HG03025 (cell line): Measurements from ENCODE around the gene CCNE1.
"Not testable (repeated sequence)": the region's sequence is repeated elsewhere in the genome, so short reads cannot be mapped to it uniquely, and the experiment has no call there.

ENCODE experiments used
- ATAC-seq: cut with Tn5 transposase; IDR thresholded peaks from one replicate; pipeline ENCODE4 v1.9.1; 2021; ENCODE audit warnings: mild to moderate bottlenecking, moderate library complexity; ENCODE audit not compliant: unreplicated experiment, low FRiP score

Gene CCNE1

DNA sequence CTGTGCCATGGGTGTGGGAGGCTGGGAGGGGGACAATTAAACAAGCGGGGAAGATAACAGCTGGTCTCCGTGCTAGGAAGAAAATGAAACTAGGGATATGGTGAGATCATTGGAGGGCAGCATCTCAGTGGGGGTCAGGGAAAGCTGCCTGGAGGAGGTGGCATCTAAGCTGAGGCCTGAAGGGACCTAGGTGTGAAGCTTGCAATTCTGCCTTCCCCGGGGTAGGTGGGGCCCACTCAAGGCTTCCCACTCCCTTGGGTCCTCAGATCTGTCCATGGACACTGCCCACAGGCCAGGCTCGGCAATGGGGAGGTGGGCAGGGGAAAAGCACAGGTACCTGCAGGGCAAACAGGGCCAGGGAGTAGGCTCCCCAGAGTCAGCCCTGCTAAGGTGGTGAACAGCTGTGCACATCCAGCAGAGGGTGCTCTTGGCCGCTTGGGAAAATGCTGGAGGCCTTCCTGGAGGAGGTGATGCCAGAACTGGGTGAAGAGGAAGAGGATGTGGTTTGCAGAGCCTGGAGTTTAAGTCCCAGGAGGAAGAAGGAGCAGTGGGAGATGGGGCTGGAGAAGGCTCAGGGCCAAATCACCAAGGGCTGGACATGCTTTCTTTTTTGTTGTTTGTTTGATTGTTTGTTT, 25.7 kb upstream of the CCNE1 start:
- no peak for ATAC-seq

DNA sequence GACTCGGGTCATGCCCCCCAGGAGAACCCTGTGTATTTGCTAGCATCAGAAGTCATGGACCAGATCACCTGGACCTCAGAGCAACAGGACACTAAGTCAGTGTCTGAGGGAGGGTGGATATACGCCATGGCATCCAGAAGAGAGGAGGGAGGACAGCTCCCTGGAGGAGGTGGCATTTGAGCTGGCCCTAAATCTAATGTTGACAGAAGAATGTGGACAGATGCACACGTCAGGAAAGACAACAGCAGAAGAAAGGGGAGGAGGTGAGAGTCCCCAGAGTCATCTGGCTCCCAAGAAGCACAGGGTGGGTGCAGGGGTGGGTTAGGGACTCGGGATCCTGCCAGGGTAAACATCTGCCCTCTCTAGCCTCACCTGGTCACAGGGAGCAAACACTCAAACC, 24.5 kb upstream of the CCNE1 start:
- no peak for ATAC-seq

DNA sequence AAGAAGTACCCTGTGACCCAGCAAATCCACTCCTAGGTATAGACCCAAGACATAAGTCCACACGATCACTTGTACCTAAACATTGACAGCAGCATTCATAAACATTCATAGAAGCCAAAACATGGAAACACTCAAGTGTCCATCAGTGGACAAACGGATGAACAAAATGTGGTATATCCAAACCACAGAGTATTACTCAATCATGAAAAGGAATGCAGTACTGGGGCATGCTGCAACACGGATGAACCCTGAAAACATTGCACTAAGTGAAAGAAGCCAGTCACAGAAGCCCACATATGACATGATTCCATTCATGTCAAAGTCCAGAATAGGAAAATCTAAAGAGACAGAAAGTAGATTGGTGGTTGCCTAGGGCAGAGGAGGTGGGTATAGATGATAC, 22.8 kb upstream of the CCNE1 start:
- no peak for ATAC-seq

DNA sequence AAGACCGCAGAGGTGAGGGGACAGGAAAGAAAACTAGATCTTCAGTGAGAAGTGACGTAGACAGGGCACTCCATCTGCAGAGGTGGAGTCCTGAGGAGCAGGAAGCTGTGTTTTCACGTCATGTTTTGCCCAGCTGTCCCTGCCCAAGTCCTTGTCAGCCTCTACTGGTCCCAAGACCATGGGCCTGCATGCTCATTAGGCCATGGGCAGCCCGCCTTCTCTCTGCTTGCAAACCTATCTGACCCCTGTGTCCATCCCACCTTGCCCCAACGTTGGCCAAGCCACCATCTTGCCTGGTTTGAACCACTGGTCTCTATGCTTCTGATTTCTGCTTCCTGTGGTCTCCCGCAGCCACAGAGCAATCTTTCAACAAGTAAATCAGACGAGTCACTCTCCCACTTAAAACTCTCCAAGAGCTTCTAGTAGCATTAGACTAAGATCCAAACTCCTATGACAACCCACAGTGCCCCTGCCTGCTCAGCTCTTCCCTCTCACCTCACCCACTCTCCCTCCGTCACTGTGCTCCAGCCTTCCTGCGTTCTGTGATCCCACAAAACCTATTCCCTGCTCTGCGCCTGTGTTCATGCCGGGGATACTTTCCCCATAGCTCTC, 18.6 kb upstream of the CCNE1 start:
- no peak for ATAC-seq

DNA sequence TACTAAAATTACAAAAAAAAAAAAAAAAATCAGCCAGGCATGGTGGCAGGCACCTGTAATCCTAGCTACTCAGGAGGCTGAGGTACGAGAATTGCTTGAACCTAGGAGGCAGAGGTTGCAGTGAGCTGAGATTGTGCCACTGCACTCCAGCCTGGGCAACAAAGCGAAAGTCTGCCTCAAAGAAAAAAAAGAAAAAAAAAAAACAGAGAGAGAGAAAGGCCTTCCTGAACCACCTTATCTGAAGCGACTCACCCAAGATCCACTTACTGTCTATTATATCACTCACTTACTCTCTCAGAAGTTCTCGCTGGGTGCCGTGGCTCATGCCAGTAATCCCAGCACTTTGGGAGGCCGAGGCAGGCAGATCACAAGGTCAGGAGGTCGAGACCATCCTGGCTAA, 17.3 kb upstream of the CCNE1 start:
- not testable (repeated sequence) for ATAC-seq

DNA sequence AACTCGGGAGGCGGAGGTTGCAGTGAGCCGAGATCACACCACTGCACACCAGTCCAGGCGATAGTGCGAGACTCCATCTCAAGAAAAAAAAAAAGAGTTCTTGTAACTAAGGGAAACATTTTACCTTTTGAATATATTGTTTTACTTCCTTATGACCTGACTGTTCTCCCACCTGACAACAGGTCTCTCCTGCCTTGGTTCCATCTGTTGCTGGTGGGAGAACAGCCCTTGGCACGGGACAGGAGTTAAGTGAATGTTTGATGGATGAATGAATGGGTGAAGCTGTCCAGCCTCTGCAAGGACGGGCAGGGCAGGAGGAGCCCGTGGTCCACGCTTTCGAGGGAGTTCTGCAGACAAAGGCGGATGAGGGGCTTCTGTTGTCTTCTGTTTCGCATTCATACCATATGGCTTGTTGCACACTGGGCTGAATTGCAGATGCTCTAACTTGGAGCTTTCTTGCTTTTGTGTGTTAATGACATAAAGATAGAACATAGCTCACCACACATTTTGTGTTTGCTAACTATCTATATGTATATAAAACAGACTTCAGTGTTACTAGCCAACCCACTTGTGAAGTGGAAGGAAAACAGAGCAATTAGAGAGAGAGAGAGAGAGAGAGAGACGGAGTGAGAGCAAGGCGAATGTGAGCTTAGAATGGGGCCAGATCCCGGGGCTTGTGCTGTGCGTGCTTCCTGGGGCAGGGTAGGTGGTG, 16.2 kb upstream of the CCNE1 start:
- no peak for ATAC-seq

DNA sequence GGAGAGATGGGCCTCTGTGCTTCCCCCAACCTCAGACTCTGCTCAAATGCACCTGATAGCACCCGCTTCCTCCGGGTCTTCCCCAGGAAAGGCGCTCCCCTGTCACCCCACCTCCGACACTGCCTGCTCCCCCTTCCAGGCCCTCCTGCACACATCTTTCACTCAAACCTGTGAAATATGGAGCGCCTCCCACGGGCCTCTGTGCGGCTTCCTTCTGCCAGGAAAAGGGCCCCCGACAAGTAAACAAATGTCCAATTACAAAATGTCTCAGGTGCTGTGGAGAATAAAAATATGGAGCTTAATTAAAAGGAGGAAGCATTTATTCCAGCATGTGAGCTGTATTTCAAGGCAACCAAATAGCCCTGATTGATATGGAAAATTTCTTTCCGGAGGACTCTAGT, 15.6 kb upstream of the CCNE1 start:
- no peak for ATAC-seq

DNA sequence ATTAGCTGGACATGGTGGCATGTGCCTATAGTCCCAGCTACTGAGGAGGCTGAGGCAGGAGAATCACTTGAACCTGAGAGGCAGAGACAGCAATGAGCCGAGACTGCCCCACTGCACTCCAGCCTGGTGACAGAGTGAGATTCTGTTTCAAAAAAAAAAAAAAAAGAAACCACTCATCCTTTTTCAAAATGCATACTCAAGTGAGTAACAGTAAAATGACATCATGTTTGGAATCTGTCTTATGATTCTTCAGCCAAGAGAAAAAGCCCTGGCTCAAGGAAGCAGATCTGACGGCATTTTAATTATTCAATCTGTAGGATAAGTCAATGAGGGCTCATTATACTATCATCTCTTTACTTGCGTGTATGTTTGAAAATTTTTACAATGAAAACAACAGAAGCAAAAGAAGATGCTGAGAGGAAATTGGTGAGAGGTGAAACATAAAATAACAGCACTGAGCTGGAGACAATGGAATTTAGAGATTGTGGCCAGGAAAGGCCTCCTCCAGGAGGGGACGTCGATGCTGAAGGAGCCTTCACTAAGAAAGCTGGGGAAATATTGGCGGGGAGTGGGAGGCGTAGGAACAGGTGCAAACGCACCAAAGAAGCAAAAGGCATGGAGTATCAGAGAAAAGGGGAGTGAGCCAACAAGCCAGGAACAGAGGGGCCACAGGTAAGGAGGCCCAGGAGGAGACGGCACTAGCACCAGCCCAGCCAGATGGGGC, 12.9 kb upstream of the CCNE1 start:
- ATAC-seq = no peak

DNA sequence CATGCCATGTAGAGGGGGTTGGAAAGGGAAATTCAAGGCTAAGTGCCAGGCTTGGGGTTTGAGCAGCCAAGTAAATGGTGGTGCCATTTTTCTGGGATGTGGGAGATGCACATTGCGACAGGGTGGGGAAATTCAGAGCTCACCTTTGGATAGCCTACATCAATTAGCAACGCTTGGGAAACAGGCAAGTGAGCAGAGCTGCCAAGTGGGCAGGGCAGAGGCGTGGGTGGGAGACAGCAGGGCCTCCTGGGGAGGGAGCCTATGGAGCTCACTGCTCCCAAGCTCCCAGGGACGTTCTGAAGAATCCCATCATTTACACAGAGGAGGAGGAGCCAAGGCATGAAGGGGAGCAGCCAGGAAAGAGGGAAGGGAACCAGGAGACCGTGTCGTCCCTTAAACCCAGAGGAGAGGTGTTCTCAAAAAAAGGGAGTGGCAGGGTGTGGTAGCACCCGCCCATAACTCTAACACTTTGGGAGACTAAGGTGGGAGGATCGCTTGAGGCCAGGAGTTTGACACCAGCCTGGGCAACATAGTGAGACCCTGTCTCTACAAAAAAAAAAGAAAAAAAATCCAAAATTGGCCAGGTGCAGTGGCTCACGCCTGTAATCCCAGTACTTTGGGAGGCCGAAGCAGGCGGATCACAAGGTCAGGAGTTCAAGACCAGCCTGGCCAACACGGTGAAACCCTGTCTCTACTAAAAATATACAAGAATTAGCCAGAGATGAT, 11.5 kb upstream of the CCNE1 start:
- no peak for ATAC-seq

DNA sequence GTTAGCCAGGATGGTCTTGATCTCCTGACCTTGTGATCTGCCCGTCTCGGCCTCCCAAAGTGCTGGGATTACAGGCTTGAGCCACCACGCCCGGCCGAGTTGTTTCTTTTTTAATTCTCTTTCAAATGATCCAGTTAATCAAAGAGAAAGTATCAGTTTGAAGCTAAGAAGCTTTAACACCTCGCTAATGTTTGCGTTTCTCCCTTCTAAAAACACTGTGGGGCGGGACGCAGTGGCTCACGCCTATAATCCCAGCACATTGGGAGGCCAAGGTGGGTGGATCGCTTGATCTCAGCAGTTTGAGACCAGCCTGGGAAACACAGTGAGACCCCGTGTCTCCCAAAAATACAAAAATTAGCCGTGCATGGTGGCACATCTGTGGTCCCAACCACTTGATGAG, 7.8 kb upstream of the CCNE1 start:
- not testable (repeated sequence) for ATAC-seq

DNA sequence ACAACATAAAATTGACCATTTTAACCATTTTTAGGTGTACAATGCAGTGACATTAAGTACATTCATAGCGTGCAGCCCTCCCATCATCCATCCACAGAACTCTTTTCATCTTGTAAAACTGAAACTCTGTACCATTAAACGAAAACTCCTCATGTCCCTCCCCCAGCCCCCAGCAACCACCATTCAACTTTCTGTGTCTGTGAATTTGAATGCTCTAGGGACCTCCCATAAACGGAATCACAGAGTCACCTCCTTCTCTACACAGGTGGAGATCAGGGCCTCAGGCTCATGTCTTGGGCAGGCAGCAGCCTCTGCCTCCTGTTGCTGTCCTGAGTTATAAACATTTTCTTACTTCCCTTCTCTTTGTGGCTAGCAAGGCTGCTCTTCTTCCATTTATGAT, 7.3 kb upstream of the CCNE1 start:
- ATAC-seq = peak; percentile 71

DNA sequence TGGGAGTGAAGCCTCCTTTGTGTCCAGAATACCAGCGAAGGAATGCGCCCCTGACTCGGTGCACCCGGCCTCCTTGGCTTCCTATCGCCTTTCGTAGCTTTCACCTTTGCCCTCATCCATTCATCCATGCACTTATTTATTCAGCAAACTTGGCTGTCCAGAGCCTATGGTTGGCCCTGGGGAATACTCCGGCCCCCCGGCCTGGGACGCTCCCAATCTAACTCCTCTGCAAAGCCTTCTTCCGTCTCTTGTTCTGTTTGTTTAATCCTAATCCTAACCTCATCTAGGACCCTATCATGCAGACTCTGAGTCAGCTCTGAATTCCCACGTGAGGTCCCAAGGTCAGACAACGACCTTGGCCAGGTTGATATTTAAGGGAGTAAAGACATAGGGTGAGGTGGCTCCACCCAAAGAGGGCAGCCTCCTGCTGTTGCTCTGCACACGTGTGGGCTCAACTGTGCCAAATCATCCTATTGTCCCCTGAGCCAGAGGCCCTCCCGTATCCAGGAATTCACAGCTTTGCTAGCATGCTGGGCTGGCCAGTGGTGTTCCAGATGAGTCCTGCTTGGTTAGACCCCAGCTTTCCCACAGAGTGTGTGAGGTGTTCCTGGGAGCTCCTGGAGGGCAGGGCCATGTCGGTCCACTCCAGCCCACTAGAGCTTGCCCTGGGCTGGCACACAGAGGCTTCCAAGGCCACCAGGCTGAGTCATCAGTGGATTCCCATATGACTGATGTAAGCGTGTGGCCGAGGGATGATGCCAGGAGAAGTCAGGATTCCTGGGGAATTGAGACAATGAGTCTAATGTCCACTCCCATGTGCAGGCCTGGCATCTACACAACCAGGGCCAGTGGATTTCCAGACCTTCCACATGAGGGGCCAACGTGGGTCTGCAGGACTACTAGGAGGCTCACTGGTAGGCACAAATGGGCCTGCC, 6.5 kb upstream of the CCNE1 start:
- no peak for ATAC-seq

DNA sequence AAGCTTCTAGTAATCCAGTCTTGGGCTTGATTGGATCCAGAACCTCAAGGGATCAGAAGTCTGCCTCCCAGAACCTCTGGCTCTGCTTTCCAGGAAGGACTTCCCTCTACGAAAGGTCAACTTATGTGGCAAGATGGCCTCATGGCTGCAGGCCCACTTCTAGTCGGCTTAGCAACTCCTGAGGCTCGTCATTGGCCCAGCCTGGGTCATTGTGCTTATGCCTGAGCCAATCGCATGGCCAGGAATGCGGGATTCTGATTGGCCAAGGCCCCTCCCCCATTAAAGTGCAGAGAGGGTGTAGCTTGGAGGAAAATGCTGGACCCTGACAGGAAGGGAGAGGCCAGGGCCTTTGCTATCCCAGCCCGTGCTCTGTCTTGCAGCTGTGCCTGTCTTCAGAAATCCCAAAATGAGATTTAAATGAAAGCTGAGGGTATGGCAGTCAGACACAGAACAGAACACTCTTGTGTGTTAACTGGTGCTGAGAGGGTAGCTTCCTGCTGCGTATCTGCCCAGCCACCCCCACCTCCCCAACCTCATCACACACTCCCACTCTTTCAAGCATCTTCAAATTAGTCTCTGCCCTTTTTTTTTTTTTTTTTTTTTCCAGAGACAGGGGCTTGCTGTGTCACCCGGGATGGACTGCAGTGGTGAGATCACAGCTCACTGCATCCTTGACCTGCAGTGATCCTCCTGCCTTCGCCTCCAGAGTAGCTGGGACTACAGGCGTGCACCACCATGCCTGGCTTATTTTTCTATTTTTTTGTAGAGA, 5.5 kb upstream of the CCNE1 start:
- ATAC-seq = no peak

DNA sequence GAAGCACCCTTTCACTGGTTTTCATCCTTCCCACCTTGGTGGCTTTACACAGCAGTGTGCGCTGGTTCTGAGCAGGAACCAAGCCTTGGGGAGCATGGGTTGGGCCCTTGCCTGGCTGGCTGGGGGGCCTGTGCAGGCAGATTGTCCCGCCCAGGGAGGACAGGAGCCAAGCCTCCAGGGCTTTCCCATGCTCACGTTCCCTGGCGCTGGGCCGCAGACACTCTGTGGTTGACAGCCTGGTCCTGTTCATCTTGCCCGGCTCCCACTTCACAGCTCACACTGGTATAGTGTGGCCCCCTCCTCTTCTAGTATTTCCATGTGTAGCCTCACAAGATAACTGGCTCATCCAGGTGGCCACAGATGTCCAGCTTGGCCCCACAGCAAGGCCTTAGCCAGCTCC, 4.6 kb upstream of the CCNE1 start:
- ATAC-seq = no peak

DNA sequence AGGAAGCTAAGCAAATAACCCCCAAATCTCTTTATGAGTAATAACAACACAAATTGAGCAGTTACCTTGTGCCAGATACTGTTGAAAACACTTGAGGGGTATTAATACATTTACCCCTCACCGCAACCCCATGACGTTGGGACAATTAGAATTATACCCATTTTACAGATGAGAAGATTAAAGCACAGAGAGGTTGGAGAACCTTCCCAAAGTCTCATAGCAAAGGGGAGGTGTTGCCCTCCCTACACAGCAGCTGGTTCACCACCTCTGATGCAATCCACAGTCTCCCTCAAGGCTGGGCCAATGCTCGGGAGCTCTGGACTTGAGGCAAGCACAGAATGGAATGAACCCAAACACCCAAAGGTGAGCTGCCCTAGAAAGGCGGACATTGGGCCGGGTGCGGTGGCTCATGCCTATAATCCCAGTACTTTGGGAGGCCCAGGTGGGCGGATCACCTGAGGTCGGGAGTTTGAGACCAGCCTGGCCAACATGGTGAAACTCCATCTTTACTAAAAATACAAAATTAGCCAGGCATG, 3.9 kb upstream of the CCNE1 start:
- no peak for ATAC-seq

DNA sequence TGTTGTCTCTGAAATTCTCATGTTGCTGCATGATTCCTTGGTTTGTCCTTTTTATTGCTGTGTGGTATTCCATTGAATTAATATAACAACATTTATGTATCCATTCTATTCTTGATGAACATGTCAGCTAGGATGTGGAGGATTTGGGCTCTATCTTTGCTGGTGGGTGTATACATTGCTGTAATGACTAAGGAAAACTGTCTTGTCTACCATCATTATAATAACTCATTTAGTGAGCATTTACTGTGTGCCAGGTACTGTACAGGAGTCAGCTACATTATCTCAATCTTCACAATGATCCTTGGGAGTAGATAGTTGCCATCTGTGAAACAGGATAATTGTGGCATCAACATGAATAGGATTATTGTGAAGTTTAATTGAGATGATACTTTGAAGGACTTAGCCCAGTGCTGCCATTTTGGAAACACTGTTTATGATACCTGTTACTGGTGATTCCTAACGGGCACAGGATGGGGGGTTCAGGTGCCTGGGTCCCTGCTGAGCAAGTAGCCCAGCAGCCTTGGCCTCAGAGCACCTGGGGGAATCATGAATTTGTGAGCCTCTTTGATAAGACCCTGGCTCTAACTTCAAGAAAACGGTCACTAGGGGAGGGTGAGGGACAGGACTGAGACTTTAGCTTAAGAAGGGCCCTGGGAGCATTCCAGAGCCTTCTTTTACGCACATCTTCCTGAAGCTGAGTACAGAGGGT, 1.8 kb upstream of the CCNE1 start:
- ATAC-seq = no peak

DNA sequence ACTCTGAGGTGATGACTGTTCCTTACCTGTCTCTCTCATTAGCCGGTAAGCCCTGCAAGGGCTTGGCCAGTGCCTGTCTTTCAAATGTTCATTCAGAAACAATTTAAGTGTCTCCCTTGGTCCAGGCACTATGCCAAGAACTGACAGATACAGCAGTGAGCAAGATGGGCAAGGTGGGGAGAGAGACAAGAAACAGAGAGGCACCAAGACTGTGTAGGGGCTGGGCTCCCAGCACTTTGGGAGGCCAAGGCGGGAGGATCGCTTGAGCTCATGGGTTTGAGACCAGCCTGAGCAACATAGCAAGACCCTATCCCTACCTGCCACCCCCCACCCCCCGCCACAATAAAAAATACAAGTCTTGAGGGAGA, 1.3 kb upstream of the CCNE1 start:
- no peak for ATAC-seq
